B cell (primary cell): Measurements from ENCODE around the gene AKR1B1. TPM values are rescaled to one million over a fixed set of nuclear protein-coding genes. Genes with fewer than 3 reads are reported as not detected.

ENCODE experiments used
- ATAC-seq: fragments of 200-7000 bp; cut with Tn5 transposase; one replicate; pipeline ENCODE4 v1.10.0; 2021; ENCODE audit warnings: low read depth, mild to moderate bottlenecking, moderate number of reproducible peaks, moderate library complexity
- CTCF ChIA-PET: fragments of 350-600 bp; sonication (Branson Sonifier 250); formaldehyde crosslinking; loops from one replicate; lab custom pipeline; 2021; ENCODE audit warnings: antibody characterized with exemption, inconsistent platforms; lab: Charles Lee
- POLR2A ChIA-PET: fragments of 350-600 bp; sonication (Branson Sonifier 250); formaldehyde crosslinking; loops from one replicate; lab custom pipeline; 2021; ENCODE audit warnings: antibody characterized with exemption; lab: Charles Lee
- DNase-seq: peaks from one replicate; pipeline ENCODE4 v3.0.0; 2013
- H2AFZ ChIP-seq: 2 replicates; pipeline ENCODE4 v1.6.1; 2012; ENCODE audit warnings: mild to moderate bottlenecking, low read depth, low read length; ENCODE audit not compliant: insufficient read depth, poor library complexity, severe bottlenecking
- H3K27ac ChIP-seq, 2 donors: 1 replicate in 1 of 2; 2 replicates in 1 of 2; pipeline ENCODE4 v1.5.1; 2012 to 2013; ENCODE audit warnings: low read length in 2 of 2, mild to moderate bottlenecking in 2 of 2, moderate library complexity in 1 of 2
- H3K27me3 ChIP-seq, 4 experiments: fragments of 200-600 bp in 1 of 4; sonication (generic) in 1 of 4; replicated peaks in 1 of 4; 1 replicate in 2 of 4; 2 replicates in 2 of 4; pipeline versions ENCODE4 v1.6.1 to v1.7.0; 2013 to 2016; ENCODE audit warnings: low read length in 3 of 4, mild to moderate bottlenecking in 2 of 4, mixed read lengths in 1 of 4, moderate library complexity in 1 of 4; ENCODE audit not compliant: insufficient read depth in 4 of 4, control insufficient read depth in 3 of 4; ENCODE audit errors: control extremely low read depth in 1 of 4
- H3K36me3 ChIP-seq, 2 experiments: replicated peaks in 1 of 2; 1 replicate in 1 of 2; 2 replicates in 1 of 2; pipeline versions ENCODE4 v1.6.1 to v1.7.1; 2013; ENCODE audit warnings: low read length in 1 of 2; ENCODE audit not compliant: insufficient read depth in 2 of 2, control insufficient read depth in 1 of 2; ENCODE audit errors: control extremely low read depth in 1 of 2, extremely low read depth in 1 of 2
- H3K4me1 ChIP-seq, 2 donors: fragments of 200-600 bp in 1 of 2; sonication (generic) in 1 of 2; 1 replicate in 1 of 2; 2 replicates in 1 of 2; pipeline versions ENCODE4 v1.5.1 to v1.6.1; 2013 to 2017; ENCODE audit warnings: low read length in 2 of 2; ENCODE audit not compliant: control insufficient read depth in 2 of 2, insufficient read depth in 2 of 2
- H3K4me2 ChIP-seq: replicated peaks from 2 replicates; pipeline ENCODE3; 2012; ENCODE audit warnings: mild to moderate bottlenecking, low read depth, low read length; ENCODE audit not compliant: poor library complexity, severe bottlenecking
- H3K4me3 ChIP-seq, 5 experiments: fragments of 200-600 bp in 1 of 5; sonication (generic) in 1 of 5; 1 replicate in 3 of 5; 2 replicates in 2 of 5; pipeline versions ENCODE4 v1.5.1 to v1.7.0; 2011 to 2016; ENCODE audit warnings: low read length in 4 of 5, mild to moderate bottlenecking in 4 of 5, low read depth in 2 of 5, control low read depth in 1 of 5, moderate library complexity in 1 of 5; ENCODE audit not compliant: insufficient read depth in 1 of 5; ENCODE audit errors: control extremely low read depth in 1 of 5, extremely low read depth in 1 of 5
- H3K79me2 ChIP-seq: fragments of 200-600 bp; sonication (generic); one replicate; pipeline ENCODE4 v1.6.0; 2016; ENCODE audit warnings: low read length; ENCODE audit not compliant: control insufficient read depth, insufficient read depth
- H3K9ac ChIP-seq: fragments of 200-600 bp; sonication (generic); 2 replicates; pipeline ENCODE4 v1.6.1; 2017; ENCODE audit warnings: mild to moderate bottlenecking, low read length, moderate library complexity
- H3K9me3 ChIP-seq, 3 donors: one replicate each; pipeline versions ENCODE4 v1.6.1 to v1.7.1; 2013; ENCODE audit warnings: low read length in 2 of 3; ENCODE audit not compliant: control insufficient read depth in 2 of 3, insufficient read depth in 1 of 3; ENCODE audit errors: control extremely low read depth in 1 of 3
- H4K20me1 ChIP-seq: 2 replicates; pipeline ENCODE4 v1.6.0; 2012; ENCODE audit warnings: mild to moderate bottlenecking, low read length; ENCODE audit not compliant: insufficient read depth, control insufficient read depth, poor library complexity, severe bottlenecking
- H3K27ac Mint-ChIP-seq: one replicate; pipeline ENCODE4 v1.8.0; 2021; ENCODE audit warnings: mixed read lengths
- H3K27me3 Mint-ChIP-seq: one replicate; pipeline ENCODE4 v1.8.0; 2021; ENCODE audit warnings: mixed read lengths
- H3K4me1 Mint-ChIP-seq: one replicate; pipeline ENCODE4 v1.8.0; 2021; ENCODE audit warnings: mixed read lengths
- H3K4me3 Mint-ChIP-seq: one replicate; pipeline ENCODE4 v1.8.0; 2021; ENCODE audit warnings: mixed read lengths
- H3K9me3 Mint-ChIP-seq: one replicate; pipeline ENCODE4 v1.8.0; 2022; ENCODE audit warnings: mixed read lengths; ENCODE audit not compliant: insufficient read depth
- EZH2 ChIP-seq: IDR thresholded peaks from 2 replicates; pipeline ENCODE4 v1.6.1; 2012; ENCODE audit warnings: borderline replicate concordance, low read depth, mild to moderate bottlenecking, moderate library complexity, low read length; ENCODE audit not compliant: insufficient read depth, poor library complexity, severe bottlenecking
- WGBS: methylation state at CpG from one replicate; pipeline ENCODE4 v1.1.5; 2013; ENCODE audit warnings: missing lambda C conversion rate; ENCODE audit not compliant: insufficient coverage; 5-methylcytosine and 5-hydroxymethylcytosine counted together
- intact Hi-C: fragments of 100-400 bp; cut with micrococcal nuclease; formaldehyde crosslinking; loops from one replicate; pipeline ENCODE4 v1.10.0; 2022
- polyA plus RNA-seq: library from polyadenylated mRNA; depleted of rRNA; stranded (reverse); fragments of >200 nt; gene quantifications from 2 replicates; pipeline ENCODE4 v1.2.3, GENCODE V29; 2012
- total RNA-seq, 2 donors: library from RNA; stranded (reverse); fragments of 120-200 nt in 1 of 2; gene quantifications; 1 replicate in 1 of 2; 2 replicates in 1 of 2; pipeline versions ENCODE4 v1.2.3 to v1.2.4, GENCODE V29; 2013 to 2022
- TF ChIP-seq, protein P1 (sequence below): fragments of 200-600 bp; IDR thresholded peaks from one replicate; pipeline ENCODE4 v1.8.0; 2022; ENCODE audit warnings: antibody characterized with exemption, mild to moderate bottlenecking

Gene AKR1B1
- total and polyA plus RNA-seq, 2 donors (not counting 1 experiment from before 2014, with no cell fraction given): 82.9 to 89.6 TPM

DNA sequence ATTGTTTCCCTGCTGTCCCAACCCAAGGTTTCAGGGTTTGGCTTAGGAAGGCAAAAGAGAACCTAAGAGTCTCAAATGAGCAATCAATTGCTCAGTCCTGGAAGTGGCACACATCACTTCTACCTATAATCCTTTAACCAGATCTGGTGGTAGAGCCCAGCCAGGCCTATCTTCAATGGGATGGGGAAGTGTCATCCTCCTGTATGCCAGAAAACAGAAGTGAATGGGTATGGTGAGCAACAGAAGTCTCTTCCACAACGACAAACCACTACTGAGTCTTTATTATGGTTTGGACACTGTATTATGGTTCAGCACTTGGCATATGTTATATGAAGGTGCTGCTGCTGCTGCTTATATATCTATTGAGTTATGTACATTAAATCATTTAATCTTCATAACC is 3.0 kb upstream of the AKR1B1 start:
- ATAC-seq (no peak), DNase-seq (no peak)
- no peak for TF ChIP-seq EZH2
- TF ChIP-seq, protein P1, sequence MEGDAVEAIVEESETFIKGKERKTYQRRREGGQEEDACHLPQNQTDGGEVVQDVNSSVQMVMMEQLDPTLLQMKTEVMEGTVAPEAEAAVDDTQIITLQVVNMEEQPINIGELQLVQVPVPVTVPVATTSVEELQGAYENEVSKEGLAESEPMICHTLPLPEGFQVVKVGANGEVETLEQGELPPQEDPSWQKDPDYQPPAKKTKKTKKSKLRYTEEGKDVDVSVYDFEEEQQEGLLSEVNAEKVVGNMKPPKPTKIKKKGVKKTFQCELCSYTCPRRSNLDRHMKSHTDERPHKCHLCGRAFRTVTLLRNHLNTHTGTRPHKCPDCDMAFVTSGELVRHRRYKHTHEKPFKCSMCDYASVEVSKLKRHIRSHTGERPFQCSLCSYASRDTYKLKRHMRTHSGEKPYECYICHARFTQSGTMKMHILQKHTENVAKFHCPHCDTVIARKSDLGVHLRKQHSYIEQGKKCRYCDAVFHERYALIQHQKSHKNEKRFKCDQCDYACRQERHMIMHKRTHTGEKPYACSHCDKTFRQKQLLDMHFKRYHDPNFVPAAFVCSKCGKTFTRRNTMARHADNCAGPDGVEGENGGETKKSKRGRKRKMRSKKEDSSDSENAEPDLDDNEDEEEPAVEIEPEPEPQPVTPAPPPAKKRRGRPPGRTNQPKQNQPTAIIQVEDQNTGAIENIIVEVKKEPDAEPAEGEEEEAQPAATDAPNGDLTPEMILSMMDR: no peak
- H2AFZ ChIP-seq: no peak overlapping the region
- H3K4me2 ChIP-seq: no peak overlapping the region
- Mint-ChIP-seq H3K4me3 (no peak overlapping the region), H3K27me3 (no peaks in the 10 kb centered on the region), H3K9me3 (peaks cover 8% of the 10 kb centered on the region), H3K27ac (no peak overlapping the region), H3K4me1 (peaks cover 24% of the 10 kb centered on the region)
- no peak overlapping the region for H3K4me3 ChIP-seq
- peaks cover 0 to 3% (median 0%) of the 10 kb centered on the region in 4 experiments for H3K27me3 ChIP-seq
- H3K79me2 ChIP-seq: peaks cover 14% of the 10 kb centered on the region
- no peak overlapping the region for H3K9ac ChIP-seq
- peaks cover 0 to 20% (median 14%) of the 10 kb centered on the region in 3 donors for H3K9me3 ChIP-seq
- WGBS: no CpG with 5 or more reads among the region's 1 CpG
- CTCF ChIA-PET: interaction anchor here (1.7 kb wide), 1 partner anchor 30 kb away, joined by 7 read pairs; no protein-coding TSS in a partner anchor
- H4K20me1 ChIP-seq: no peaks in the 10 kb centered on the region
- peaks cover 13 to 16% of the 10 kb centered on the region in 2 donors for H3K4me1 ChIP-seq
- no peaks in the 10 kb centered on the region for H3K36me3 ChIP-seq
- intact Hi-C loops: no loop called here
- POLR2A ChIA-PET: no interaction called here
- H3K27ac ChIP-seq: no peak overlapping the region

DNA sequence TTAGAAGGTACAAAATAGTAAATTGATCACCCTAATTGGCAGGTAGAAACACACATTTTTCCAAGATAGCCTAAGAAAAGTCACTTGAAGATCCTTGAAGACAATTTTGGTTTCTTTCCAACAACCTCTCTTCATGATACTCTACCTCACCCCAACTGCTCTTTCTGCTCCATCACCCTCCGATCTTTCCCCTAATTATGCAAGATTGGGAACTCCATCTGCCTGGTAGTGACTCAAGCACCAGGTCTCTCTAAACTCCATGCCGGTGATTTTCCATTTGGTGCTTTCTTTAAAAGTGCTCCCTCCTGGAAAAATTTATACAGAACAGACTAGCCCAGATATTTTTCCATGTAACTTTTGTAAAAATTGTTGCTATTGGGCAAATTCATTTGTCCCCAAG is 1.1 kb upstream of the AKR1B1 start:
- peaks cover 4% of the 10 kb centered on the region for H3K9me3 Mint-ChIP-seq
- POLR2A ChIA-PET: interaction anchor here (1.5 kb wide), 1 partner anchor 144 kb away, joined by 4 read pairs; the partner anchor contains the start of gene SLC35B4
- Histone ChIP-seq H4K20me1 (no peaks in the 10 kb centered on the region), H3K4me3 (peak overlapping the region in 1 of 5 experiments; percentile 84), H3K27me3 (peaks cover 0 to 3% (median 0%) of the 10 kb centered on the region in 4 experiments), H3K79me2 (peaks cover 27% of the 10 kb centered on the region), H3K9ac (no peak overlapping the region), H3K9me3 (peaks cover 0 to 19% (median 8%) of the 10 kb centered on the region in 3 donors), H3K4me2 (peak overlapping the region; percentile 82), H3K4me1 (peaks cover 13 to 16% of the 10 kb centered on the region in 2 donors), H3K27ac (no peak overlapping the region), H2AFZ (peak overlapping the region; percentile 94), H3K36me3 (no peaks in the 10 kb centered on the region)
- H3K27me3 Mint-ChIP-seq: no peaks in the 10 kb centered on the region
- peaks cover 37% of the 10 kb centered on the region for H3K4me1 Mint-ChIP-seq
- 86% methylated on average over 2 of the region's 2 CpGs for WGBS
- H3K27ac Mint-ChIP-seq: no peak overlapping the region
- ATAC-seq: no peak
- intact Hi-C loops: loop anchor here (1.0 to 5.0 kb wide), 11 partner anchors 28 to 1517 kb away; partner anchors contain the start of genes AGBL3, BPGM, CHCHD3 and CNOT4
- CTCF ChIA-PET: interaction anchor here (0.7 to 5.1 kb wide), 3 partner anchors 27 to 148 kb away, joined by 3 to 53 read pairs (median 10); no protein-coding TSS in a partner anchor
- DNase-seq: no peak
- H3K4me3 Mint-ChIP-seq: no peak overlapping the region
- TF ChIP-seq, protein P1: no peak
- TF ChIP-seq EZH2: no peak
